Mucosa of descending colon (tissue), 3 donors: ENCODE data around the gene PRSS8. TPM values are rescaled to one million over a fixed set of nuclear protein-coding genes. Genes with fewer than 3 reads are reported as not detected.

Experiments
- ATAC-seq: fragments of 200-7000 bp; cut with Tn5 transposase; one replicate; pipeline ENCODE4 v1.9.1; 2020; ENCODE audit warnings: mild to moderate bottlenecking, moderate library complexity
- DNase-seq, 3 donors: peaks; one replicate each; pipeline ENCODE4 v3.0.0-alpha.2; 2020
- H3K36me3 ChIP-seq: fragments of 200-600 bp; one replicate; pipeline ENCODE4 v1.8.0; 2021; ENCODE audit warnings: low read depth, mild to moderate bottlenecking
- H3K4me1 ChIP-seq: fragments of 200-600 bp; one replicate; pipeline ENCODE4 v1.8.0; 2021; ENCODE audit warnings: low read depth, mild to moderate bottlenecking
- H3K4me3 ChIP-seq: fragments of 200-600 bp; one replicate; pipeline ENCODE4 v1.8.0; 2021; ENCODE audit warnings: mild to moderate bottlenecking
- H3K9me3 ChIP-seq: fragments of 200-600 bp; one replicate; pipeline ENCODE4 v1.8.0; 2021; ENCODE audit warnings: mild to moderate bottlenecking
- intact Hi-C, 2 donors: fragments of 100-400 bp; cut with DNase I in 1 of 2; cut with micrococcal nuclease in 1 of 2; formaldehyde crosslinking; loops; one replicate each; pipeline versions ENCODE4 v1.11.0 to v1.11.1; 2022; cut with DNase I, micrococcal nuclease
- total RNA-seq, 3 donors: library from RNA; stranded (reverse); fragmentation: NEBNext Ultra II Directional in 2 of 3; extraction: Animal tissue kit (Norgen Biotek cat#: 25700) in 2 of 3; gene quantifications; one replicate each; pipeline versions ENCODE4 v1.2.1 to v1.2.4, GENCODE V29; 2021 to 2023
- TF ChIP-seq, protein P1 (sequence below): fragments of 200-600 bp; IDR thresholded peaks from one replicate; pipeline ENCODE4 v1.8.0; 2022; ENCODE audit warnings: antibody characterized with exemption, mild to moderate bottlenecking
- donor health status: DM: no; HTN: no; CAD: no; lungs with moderate emphysema.
- donor health status: DM: no; HTN: no; CAD: no.
- donor health status: DM: no; HTN: yes; CAD: no.

Gene PRSS8
- total RNA-seq, 3 donors from 2014 or later = 163 to 482 (median 422) TPM

DNA sequence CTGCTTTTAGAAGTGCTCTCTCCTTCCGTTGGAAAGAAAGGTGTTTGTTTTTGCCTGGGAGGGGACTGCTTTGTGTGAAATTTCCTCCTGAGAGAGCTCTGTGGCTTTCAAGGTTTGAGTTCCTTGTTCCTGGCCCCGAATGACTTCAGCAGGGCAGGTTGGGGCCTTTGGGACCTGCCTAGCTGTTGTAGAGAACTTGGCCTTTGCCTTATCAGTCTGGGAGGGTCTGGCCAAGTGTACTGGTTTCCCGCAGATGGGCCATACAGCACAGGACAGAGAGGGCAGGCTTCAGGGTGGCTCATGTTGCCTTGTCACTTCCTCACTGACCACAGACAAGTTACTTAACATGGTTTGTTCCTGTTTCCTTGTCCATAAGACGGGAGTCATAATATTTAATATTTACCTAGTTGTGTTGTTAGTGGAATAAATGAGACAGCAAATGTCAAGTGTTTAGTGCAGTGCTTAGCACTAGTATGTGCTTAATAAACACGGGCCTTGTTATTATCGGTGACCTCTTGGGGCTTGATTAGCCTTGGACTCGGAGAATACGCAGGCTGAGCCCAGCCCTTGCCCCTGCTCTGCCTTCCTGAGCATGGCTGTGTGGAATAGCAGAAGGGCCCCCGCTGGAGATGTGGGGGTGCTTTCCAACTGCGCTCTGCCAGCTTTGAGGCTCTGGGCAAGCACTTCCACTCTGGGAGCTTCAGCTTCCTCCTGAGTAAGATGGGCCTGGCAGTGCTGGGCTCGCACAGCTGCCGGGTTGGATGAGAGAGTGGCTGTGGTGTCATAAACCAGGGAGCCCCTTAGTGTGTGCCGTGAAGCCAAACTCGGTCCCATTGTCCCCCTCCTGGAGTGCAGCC lies 6.6 kb downstream of the PRSS8 start:
- Histone ChIP-seq H3K4me1 (peaks cover 65% of the 10 kb centered on the region), H3K36me3 (no peaks in the 10 kb centered on the region)
- TF ChIP-seq, protein P1, sequence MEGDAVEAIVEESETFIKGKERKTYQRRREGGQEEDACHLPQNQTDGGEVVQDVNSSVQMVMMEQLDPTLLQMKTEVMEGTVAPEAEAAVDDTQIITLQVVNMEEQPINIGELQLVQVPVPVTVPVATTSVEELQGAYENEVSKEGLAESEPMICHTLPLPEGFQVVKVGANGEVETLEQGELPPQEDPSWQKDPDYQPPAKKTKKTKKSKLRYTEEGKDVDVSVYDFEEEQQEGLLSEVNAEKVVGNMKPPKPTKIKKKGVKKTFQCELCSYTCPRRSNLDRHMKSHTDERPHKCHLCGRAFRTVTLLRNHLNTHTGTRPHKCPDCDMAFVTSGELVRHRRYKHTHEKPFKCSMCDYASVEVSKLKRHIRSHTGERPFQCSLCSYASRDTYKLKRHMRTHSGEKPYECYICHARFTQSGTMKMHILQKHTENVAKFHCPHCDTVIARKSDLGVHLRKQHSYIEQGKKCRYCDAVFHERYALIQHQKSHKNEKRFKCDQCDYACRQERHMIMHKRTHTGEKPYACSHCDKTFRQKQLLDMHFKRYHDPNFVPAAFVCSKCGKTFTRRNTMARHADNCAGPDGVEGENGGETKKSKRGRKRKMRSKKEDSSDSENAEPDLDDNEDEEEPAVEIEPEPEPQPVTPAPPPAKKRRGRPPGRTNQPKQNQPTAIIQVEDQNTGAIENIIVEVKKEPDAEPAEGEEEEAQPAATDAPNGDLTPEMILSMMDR = no peak

DNA sequence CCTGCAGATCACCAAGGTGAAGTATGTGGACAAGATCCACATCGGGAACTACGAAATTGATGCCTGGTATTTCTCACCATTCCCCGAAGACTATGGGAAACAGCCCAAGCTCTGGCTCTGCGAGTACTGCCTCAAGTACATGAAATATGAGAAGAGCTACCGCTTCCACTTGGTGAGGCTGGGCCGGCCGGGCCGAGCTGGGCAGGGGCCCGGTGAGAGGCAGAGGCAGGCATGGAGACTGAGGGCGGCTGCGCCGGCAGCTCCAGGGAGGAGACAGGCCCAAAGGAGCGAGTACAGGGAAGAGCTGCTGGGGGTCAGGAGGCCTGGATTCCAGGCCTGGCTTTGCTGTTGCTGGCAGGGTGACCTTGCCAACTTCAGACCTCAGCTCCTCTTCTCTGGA lies 8.3 kb downstream of the PRSS8 start:
- Histone ChIP-seq H3K36me3 (no peaks in the 10 kb centered on the region), H3K4me1 (peaks cover 48% of the 10 kb centered on the region), H3K9me3 (no peaks in the 10 kb centered on the region), H3K4me3 (no peak overlapping the region)
- DNase-seq = no peak
- TF ChIP-seq, protein P1 = no peak
- intact Hi-C loops = no loop called here
- ATAC-seq = no peak

More for the DNA sequence above, 6.6 kb downstream of the PRSS8 start:
- no peak overlapping the region for H3K4me3 ChIP-seq
- DNase-seq (peak; percentile 77 to 81 (median 79)), ATAC-seq (peak; percentile 70)
- intact Hi-C loops = no loop called here
- no peaks in the 10 kb centered on the region for H3K9me3 ChIP-seq

DNA sequence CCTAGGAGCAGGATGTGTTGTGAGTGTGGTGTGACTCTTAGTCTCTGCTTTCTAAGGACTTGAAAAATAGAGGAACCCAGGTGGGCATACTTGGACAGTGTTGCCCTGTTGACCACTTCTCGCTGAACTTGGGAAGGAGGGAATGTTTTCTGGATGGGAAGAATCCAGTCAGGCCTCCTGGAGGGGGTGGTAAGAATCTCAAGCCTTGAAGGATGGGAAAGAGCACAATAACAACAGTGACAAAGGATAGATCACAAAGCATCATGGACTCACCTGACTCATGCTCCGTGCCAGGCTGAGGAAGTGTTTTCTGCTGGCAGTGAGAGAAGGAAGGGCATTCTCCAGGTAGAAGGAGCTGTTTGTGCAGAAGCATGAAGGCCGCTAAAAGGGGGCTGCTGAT lies 9.7 kb downstream of the PRSS8 start:
- Histone ChIP-seq H3K4me3 (no peak overlapping the region), H3K36me3 (no peaks in the 10 kb centered on the region), H3K9me3 (no peaks in the 10 kb centered on the region), H3K4me1 (peaks cover 35% of the 10 kb centered on the region)
- DNase-seq (no peak), ATAC-seq (no peak)
- intact Hi-C loops = no loop called here
- TF ChIP-seq, protein P1 = no peak

DNA sequence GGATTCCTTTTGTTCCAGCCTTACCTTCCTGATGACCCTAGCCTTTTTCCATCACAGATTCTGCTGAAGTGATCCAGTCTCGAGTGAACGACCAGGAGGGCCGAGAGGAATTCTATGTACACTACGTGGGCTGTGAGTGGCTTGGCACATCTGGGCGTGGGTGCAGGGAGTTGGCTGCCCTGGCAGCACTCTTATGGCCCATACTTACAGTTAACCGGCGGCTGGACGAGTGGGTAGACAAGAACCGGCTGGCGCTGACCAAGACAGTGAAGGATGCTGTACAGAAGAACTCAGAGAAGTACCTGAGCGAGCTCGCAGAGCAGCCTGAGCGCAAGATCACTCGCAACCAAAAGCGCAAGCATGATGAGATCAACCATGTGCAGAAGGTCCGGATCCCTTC lies 15.4 kb downstream of the PRSS8 start:
- intact Hi-C loops = no loop called here
- H3K36me3 ChIP-seq = peaks cover 4% of the 10 kb centered on the region
- H3K4me1 ChIP-seq = peaks cover 26% of the 10 kb centered on the region
- H3K4me3 ChIP-seq = no peak overlapping the region
- peak in 1 of 3 donors; percentile 45 for DNase-seq
- H3K9me3 ChIP-seq = no peaks in the 10 kb centered on the region
- TF ChIP-seq, protein P1 = no peak
- ATAC-seq = no peak

DNA sequence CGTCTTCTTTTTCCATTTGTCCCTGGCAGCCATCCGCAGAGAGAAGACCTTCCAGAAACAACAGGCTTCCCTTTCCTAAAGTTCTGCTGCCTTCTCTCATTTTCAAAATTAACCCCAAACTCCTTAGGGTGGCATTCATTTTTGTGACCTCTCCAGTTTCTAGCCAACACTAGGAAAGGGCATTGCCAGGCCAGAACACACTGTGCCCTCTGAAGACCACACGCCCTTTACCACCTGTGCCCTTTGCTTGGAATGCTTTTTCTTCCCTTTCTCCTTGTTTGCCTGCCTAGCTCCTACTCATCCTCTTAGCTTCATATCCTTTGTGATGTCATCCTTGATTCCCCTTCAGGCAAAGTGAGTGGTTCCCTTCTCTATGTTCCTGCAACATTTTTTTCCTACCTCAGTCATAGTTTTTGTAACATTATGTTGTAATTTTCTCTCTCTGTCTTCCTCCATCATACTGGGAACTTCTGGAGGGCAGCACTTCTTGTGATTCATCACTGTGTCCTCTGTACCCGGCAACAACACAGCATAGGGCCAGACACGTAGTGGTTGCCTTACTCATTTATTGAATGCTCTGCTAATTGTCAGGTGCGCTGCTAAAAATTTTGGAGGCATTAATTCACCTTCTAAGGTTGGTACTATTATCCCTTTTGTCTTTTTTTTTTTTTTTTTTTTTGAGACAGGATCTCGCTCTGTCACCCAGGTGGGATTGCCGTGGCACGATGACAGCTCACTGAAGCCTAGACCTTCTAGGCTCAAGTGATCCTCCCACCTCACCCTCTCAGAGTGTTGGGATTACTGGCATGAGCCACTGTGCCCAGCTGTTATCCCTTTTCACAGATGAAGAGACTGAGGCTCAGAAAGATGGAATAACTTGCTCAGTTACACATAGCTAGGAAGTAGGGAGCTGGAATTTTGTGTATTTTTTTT lies 17.0 kb downstream of the PRSS8 start:
- ATAC-seq (peak; percentile 6), DNase-seq (no peak)
- peaks cover 4% of the 10 kb centered on the region for H3K36me3 ChIP-seq
- intact Hi-C loops = no loop called here
- H3K9me3 ChIP-seq = no peaks in the 10 kb centered on the region
- TF ChIP-seq, protein P1 = no peak
- peaks cover 34% of the 10 kb centered on the region for H3K4me1 ChIP-seq
- peak overlapping the region; percentile 50 for H3K4me3 ChIP-seq
